ENCODE data around the gene KPNA4. TPM values are rescaled to one million over a fixed set of nuclear protein-coding genes. Genes with fewer than 3 reads are reported as not detected.

KPNA4 gene
- polyA plus RNA-seq, 1 donor from 2014 or later = 9.5 TPM

DNA sequence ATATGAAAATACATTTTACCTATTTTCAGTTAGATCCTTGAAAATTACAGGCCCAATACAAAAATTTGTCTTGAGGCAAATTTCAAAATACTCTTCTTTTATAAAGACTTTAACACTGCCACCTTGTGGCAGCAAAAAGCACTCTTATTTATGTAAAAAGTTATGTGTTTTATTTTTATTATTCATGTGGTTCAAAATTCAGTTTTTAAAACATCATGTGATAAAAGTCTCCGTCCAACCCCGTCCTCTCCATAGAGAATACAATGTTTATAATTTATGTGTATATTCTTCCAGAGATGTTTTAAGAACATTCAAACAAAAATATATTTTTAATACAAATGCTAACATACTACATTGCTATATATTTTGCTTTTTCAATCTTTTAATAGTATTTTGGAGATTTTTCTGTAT lies 78.9 kb downstream of the KPNA4 start:
- H3K9me3 Mint-ChIP-seq = no peaks in the 10 kb centered on the region
- no peaks in the 10 kb centered on the region for H3K27me3 Mint-ChIP-seq
- H3K27ac Mint-ChIP-seq = no peak overlapping the region
- peaks cover 0 to 6% (median 0%) of the 10 kb centered on the region in 3 donors for H3K4me1 Mint-ChIP-seq
- H3K4me3 Mint-ChIP-seq = peak overlapping the region in 2 of 4 donors; percentile 48 to 91
- H3K36me3 Mint-ChIP-seq = no peaks in the 10 kb centered on the region

DNA sequence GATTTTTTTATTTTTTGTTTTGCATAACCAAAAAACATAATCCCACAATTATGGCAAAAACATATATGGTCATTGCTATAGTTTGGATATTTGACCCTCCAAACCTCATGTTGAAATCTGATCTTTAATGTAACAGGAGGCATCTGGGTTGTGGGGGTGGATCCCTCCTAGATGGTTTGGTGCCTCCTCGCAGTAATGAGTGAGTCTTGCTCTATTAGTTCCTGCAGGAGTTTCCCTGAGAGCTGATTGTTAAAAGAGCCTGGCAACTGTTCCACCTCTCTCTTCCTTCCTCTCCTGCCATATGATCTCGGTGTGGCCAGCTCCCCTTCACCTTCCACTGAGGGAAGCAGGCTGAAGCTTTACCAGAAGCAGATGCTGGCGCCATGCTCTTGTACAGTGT lies 82.6 kb downstream of the KPNA4 start:
- H3K4me3 Mint-ChIP-seq = no peak overlapping the region
- H3K9me3 Mint-ChIP-seq = no peaks in the 10 kb centered on the region
- peaks cover 0 to 6% (median 0%) of the 10 kb centered on the region in 3 donors for H3K4me1 Mint-ChIP-seq
- H3K27ac Mint-ChIP-seq = no peak overlapping the region
- H3K36me3 Mint-ChIP-seq = peaks cover 2% of the 10 kb centered on the region
- H3K27me3 Mint-ChIP-seq = peaks cover 2% of the 10 kb centered on the region

DNA sequence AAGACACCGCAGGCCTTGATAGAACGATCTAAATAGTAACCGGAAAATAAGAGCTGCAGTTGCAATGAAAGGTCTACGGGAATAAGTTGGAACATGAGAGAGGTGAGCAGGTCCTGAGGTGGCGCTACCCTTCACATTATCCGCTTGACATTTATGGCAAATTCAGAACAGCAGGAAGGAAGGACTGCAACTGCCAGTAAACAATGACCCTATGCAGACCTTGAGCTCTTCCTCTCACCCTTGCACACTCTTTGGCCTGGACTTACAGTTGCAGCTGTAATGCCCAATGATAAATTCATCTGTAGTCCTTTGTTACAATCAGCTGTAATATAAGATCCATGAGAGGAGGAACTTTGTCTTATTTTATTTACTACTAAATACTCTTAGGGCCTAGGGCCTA lies 83.5 kb downstream of the KPNA4 start:
- Mint-ChIP-seq H3K4me1 (peaks cover 0 to 6% (median 0%) of the 10 kb centered on the region in 3 donors), H3K27ac (no peak overlapping the region), H3K9me3 (no peaks in the 10 kb centered on the region), H3K27me3 (peaks cover 2% of the 10 kb centered on the region), H3K4me3 (no peak overlapping the region), H3K36me3 (peaks cover 2% of the 10 kb centered on the region)

DNA sequence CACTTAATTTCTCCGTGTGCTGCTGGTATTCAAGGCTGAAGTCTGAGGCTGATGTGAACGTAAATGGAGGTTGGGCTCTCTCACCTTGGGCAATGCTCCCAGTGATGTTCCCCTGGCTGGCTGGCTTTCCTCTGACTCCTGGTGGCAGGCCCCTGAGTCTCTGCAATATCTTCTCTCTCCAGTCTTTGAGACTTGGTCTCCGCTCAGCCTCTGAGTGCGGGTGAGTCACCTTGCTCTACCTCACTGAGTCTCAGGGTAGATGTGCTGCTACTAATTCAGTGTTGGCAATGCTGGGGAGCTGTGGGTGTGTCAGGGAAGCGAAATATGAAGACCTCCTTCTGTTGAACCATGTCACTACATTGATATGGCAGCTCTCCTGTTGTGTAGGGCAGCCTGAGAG lies 84.4 kb downstream of the KPNA4 start:
- no peaks in the 10 kb centered on the region for H3K9me3 Mint-ChIP-seq
- peaks cover 2% of the 10 kb centered on the region for H3K36me3 Mint-ChIP-seq
- peaks cover 0 to 6% (median 0%) of the 10 kb centered on the region in 3 donors for H3K4me1 Mint-ChIP-seq
- peaks cover 2% of the 10 kb centered on the region for H3K27me3 Mint-ChIP-seq
- H3K4me3 Mint-ChIP-seq = no peak overlapping the region
- H3K27ac Mint-ChIP-seq = peak overlapping the region in 1 of 3 donors; percentile 12

DNA sequence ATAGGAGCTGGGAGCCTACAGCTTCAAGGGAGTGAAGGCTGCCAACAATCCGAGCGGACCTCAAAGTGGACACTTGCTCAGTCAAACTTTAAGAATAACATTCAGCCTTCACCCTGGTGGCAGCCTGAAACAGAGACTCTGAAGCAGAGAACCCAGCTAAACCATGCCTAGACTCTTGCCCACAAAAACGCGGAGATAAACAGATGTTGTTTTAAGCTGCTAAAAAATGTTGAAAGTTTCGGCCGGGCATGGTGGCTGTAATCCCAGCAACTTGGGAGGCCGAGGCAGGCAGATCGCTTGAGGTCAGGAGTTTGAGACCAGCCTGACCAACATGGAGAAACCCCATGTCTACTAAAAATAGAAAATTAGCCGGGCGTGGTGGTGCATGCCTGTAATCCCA lies 86.0 kb downstream of the KPNA4 start:
- Mint-ChIP-seq H3K4me1 (no peaks in the 10 kb centered on the region), H3K27ac (no peak overlapping the region), H3K4me3 (no peak overlapping the region), H3K9me3 (no peaks in the 10 kb centered on the region), H3K36me3 (peaks cover 2% of the 10 kb centered on the region), H3K27me3 (peaks cover 5% of the 10 kb centered on the region)

DNA sequence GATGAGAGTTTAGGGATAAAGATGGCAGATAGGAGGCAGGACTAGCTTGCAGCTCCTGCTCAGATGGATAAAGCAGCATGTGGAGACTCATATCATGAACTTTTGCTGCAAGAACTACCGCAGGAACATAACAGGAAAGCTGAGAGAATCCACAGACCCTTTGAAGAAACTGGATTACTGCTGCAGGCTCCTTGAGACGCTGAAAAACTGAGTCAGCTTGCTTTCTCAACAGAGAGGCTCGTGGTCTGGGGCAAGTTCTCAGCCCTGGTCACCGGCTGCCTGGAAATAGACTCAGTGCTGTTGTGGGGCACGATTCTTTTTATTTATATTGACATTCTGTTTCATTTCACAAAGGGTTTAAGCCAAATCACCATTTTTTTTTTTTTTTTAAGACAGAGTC lies 87.0 kb downstream of the KPNA4 start:
- Mint-ChIP-seq H3K27me3 (peaks cover 5% of the 10 kb centered on the region), H3K9me3 (no peaks in the 10 kb centered on the region)

DNA sequence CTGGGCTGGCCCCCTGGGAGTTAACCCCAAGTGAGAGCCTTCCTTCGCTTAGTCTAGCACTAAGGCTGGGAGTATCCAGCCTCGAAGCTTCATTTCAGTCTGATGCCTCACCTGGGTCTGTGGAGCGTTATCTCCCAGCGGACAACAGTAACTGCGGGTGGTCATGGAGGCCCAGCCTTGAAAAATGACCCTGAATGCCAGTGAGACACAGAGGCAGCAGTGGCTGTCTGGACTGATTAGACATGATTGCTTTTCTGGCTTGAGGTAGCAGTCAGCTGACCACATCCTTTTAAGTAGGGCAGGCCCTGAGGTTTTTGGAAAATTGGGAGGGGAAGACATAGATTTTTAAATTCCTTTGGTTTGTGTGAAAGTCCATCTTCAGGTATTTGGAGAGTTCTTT lies 87.6 kb downstream of the KPNA4 start:
- H3K9me3 Mint-ChIP-seq = no peaks in the 10 kb centered on the region
- no peak overlapping the region for H3K27ac Mint-ChIP-seq
- no peak overlapping the region for H3K4me3 Mint-ChIP-seq
- no peaks in the 10 kb centered on the region for H3K4me1 Mint-ChIP-seq
- H3K27me3 Mint-ChIP-seq = peaks cover 5% of the 10 kb centered on the region
- peaks cover 2% of the 10 kb centered on the region for H3K36me3 Mint-ChIP-seq

More for the DNA sequence above, 87.0 kb downstream of the KPNA4 start:
- H3K4me1 Mint-ChIP-seq = no peaks in the 10 kb centered on the region
- H3K4me3 Mint-ChIP-seq = no peak overlapping the region
- peaks cover 2% of the 10 kb centered on the region for H3K36me3 Mint-ChIP-seq
- no peak overlapping the region for H3K27ac Mint-ChIP-seq

GRCh38 chr3:160475884-160476283 lies 89.5 kb downstream of the KPNA4 start:
- peaks cover under 1% of the 10 kb centered on the region for H3K36me3 Mint-ChIP-seq
- H3K4me3 Mint-ChIP-seq = no peak overlapping the region
- H3K27ac Mint-ChIP-seq = no peak overlapping the region
- H3K9me3 Mint-ChIP-seq = peaks cover 3 to 4% (median 3%) of the 10 kb centered on the region in 3 donors
- H3K4me1 Mint-ChIP-seq = peaks cover 0 to 4% (median 2%) of the 10 kb centered on the region in 3 donors
- H3K27me3 Mint-ChIP-seq = peaks cover 3% of the 10 kb centered on the region

DNA sequence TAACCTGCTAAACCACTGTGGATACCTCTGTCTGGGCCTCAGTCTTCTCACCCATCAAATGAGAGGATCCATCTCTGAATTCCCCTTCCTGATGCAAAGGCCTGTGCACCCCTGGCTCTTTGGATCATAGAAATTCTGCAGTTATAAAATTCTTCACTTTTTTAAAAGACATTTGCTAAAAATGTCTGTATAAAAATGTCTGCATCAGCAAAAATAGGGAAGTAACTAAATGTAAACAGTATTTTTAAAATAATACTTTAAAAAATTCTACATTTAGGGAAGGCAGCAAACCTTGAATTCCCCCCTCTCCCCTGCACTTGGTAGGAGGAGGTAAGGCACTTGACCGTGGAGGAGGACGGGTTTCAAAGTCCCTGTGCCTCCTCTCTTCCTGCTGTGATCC lies 90.2 kb downstream of the KPNA4 start:
- Mint-ChIP-seq H3K9me3 (peaks cover 3 to 4% (median 3%) of the 10 kb centered on the region in 3 donors), H3K27ac (no peak overlapping the region), H3K4me3 (no peak overlapping the region), H3K4me1 (peaks cover 0 to 4% (median 2%) of the 10 kb centered on the region in 3 donors), H3K27me3 (peaks cover 3% of the 10 kb centered on the region), H3K36me3 (no peaks in the 10 kb centered on the region)

DNA sequence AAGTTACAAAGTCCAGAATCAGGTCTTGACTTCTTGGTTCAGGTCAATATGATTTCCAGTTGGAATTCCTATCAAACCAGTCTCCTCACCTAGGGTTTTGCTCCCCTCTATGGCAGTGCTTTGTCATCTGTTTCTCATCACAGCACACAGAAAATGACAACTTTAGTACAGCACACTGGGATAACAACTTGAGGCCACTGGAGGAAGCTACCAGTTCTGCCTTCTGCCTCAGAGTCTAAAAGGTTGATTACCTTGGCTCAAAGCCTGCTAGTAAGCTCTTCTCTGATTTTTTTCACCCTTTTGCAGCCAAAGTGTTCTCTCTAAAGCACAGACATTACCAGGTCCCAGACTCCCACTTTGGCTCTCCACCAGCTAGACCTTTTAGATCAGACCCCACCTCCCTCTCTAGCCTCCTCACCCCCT lies 90.9 kb downstream of the KPNA4 start:
- peaks cover 0 to 4% (median 2%) of the 10 kb centered on the region in 3 donors for H3K4me1 Mint-ChIP-seq
- no peaks in the 10 kb centered on the region for H3K36me3 Mint-ChIP-seq
- H3K27me3 Mint-ChIP-seq = peaks cover 3% of the 10 kb centered on the region
- no peak overlapping the region for H3K4me3 Mint-ChIP-seq
- H3K9me3 Mint-ChIP-seq = peaks cover 3 to 9% (median 9%) of the 10 kb centered on the region in 3 donors
- H3K27ac Mint-ChIP-seq = no peak overlapping the region

GRCh38 chr3:160473978-160474377 lies 91.4 kb downstream of the KPNA4 start:
- H3K4me1 Mint-ChIP-seq = peaks cover 0 to 4% (median 2%) of the 10 kb centered on the region in 3 donors
- H3K27ac Mint-ChIP-seq = no peak overlapping the region
- peaks cover 3 to 10% (median 9%) of the 10 kb centered on the region in 3 donors for H3K9me3 Mint-ChIP-seq
- peaks cover under 1% of the 10 kb centered on the region for H3K36me3 Mint-ChIP-seq
- peaks cover 3% of the 10 kb centered on the region for H3K27me3 Mint-ChIP-seq
- no peak overlapping the region for H3K4me3 Mint-ChIP-seq

DNA sequence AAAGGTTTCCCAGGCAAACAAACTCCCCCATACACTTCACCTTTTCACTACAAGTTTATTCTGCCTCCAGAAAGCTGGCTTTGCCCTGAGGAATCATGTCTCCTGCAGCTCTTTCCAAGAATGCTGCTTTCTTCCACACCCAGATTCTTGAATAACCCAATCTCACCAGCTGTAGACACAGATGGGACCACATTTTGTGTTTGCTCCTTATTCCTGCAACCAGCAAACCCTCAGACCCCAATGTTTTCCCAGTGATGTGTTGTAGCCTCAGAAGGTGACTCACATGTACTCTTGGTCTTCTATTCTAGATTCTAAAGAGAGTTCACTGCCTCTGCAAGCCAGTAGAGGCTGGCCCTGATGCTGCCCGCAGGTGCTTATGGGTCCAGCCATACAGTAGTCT lies 92.2 kb downstream of the KPNA4 start:
- H3K36me3 Mint-ChIP-seq = peaks cover 3% of the 10 kb centered on the region
- peaks cover 3% of the 10 kb centered on the region for H3K27me3 Mint-ChIP-seq
- no peak overlapping the region for H3K27ac Mint-ChIP-seq
- H3K4me3 Mint-ChIP-seq = no peak overlapping the region
- H3K4me1 Mint-ChIP-seq = peaks cover 0 to 4% (median 2%) of the 10 kb centered on the region in 3 donors
- peaks cover 3 to 13% (median 9%) of the 10 kb centered on the region in 3 donors for H3K9me3 Mint-ChIP-seq

GRCh38 chr3:160472344-160472743 lies 93.0 kb downstream of the KPNA4 start:
- no peak overlapping the region for H3K4me3 Mint-ChIP-seq
- H3K4me1 Mint-ChIP-seq = peaks cover 0 to 4% (median 2%) of the 10 kb centered on the region in 3 donors
- peaks cover 3% of the 10 kb centered on the region for H3K27me3 Mint-ChIP-seq
- H3K36me3 Mint-ChIP-seq = peaks cover 3% of the 10 kb centered on the region
- no peak overlapping the region for H3K27ac Mint-ChIP-seq
- H3K9me3 Mint-ChIP-seq = peaks cover 3 to 13% (median 9%) of the 10 kb centered on the region in 3 donors

GRCh38 chr3:160471892-160472291 lies 93.5 kb downstream of the KPNA4 start:
- peaks cover 3% of the 10 kb centered on the region for H3K36me3 Mint-ChIP-seq
- H3K4me3 Mint-ChIP-seq = no peak overlapping the region
- H3K9me3 Mint-ChIP-seq = peaks cover 3 to 13% (median 9%) of the 10 kb centered on the region in 3 donors
- peaks cover 0 to 4% (median 2%) of the 10 kb centered on the region in 3 donors for H3K4me1 Mint-ChIP-seq
- no peak overlapping the region for H3K27ac Mint-ChIP-seq
- peaks cover 3% of the 10 kb centered on the region for H3K27me3 Mint-ChIP-seq

DNA sequence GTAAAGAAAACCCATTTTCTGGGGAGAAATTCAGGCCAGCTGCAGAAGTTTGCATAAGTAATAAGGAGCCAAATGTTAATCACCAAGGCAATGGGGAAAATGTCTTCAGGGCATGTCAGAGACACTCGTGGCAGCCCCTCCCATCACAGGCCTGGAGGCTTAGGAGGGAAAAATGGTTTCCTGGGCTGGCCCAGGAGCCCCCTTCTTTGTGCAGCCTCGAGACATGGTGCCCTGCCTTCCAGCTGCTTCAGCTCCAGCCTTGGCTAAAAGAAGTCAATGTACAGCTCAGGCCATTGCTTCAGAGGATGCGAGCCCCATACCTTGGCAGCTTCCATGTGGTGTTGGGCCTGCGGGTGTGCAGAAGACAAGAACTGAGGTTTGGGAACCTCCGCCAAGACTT lies 95.2 kb downstream of the KPNA4 start:
- Mint-ChIP-seq H3K27me3 (peaks cover 3% of the 10 kb centered on the region), H3K36me3 (peaks cover 3% of the 10 kb centered on the region)

DNA sequence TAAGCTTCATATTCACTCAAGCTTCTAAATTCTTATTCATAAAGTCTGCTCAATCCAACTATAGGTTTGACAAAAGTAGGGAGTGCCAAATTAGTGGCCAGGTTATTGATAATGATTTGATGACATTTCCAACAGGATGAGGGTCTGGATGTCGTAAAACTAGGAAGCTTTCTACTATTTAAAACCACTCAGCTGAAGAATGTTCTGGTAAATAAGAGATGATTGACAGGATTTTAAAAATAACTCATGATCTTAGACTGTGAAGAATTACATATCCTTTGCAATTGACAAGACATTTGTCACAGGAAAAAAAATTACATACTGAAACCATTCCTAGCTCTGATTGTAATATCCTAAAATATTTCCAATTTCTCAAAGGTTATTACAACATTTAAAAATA lies 100.4 kb downstream of the KPNA4 start:
- peaks cover 0 to 9% (median 6%) of the 10 kb centered on the region in 3 donors for H3K9me3 Mint-ChIP-seq
- H3K27ac Mint-ChIP-seq = no peak overlapping the region

More for the DNA sequence above, 95.2 kb downstream of the KPNA4 start:
- no peak overlapping the region for H3K4me3 Mint-ChIP-seq
- H3K4me1 Mint-ChIP-seq = peaks cover 0 to 4% (median 2%) of the 10 kb centered on the region in 3 donors
- H3K9me3 Mint-ChIP-seq = peaks cover 3 to 13% (median 9%) of the 10 kb centered on the region in 3 donors
- H3K27ac Mint-ChIP-seq = no peak overlapping the region

More for the DNA sequence above, 100.4 kb downstream of the KPNA4 start:
- Mint-ChIP-seq H3K4me3 (no peak overlapping the region), H3K36me3 (peaks cover 5% of the 10 kb centered on the region), H3K4me1 (peaks cover 0 to 1% (median 0%) of the 10 kb centered on the region in 3 donors), H3K27me3 (peaks cover 9% of the 10 kb centered on the region)

Measured in IgD-negative memory B cell (primary cell).